OCI-LY7 (cell line): Measurements from ENCODE around the gene BCL2L15. TPM values are rescaled to one million over a fixed set of nuclear protein-coding genes. Genes with fewer than 3 reads are reported as not detected.

Experiments
- BruUV-seq: library from RNA; stranded (reverse); fragments of 400-500 nt; replicated peaks from 2 replicates; lab custom pipeline; 2021; lab: Mats Ljungman, UMichigan
- CTCF ChIA-PET: fragments of 300-600 bp; sonication (Branson Sonifier 250); formaldehyde crosslinking; loops from one replicate; lab custom pipeline; 2022; ENCODE audit warnings: antibody characterized with exemption; ENCODE audit not compliant: unreplicated experiment; lab: Charles Lee
- POLR2A ChIA-PET: fragments of 300-600 bp; sonication (Branson Sonifier 250); formaldehyde crosslinking; loops from one replicate; lab custom pipeline; 2022; ENCODE audit warnings: antibody characterized with exemption; lab: Charles Lee
- DNase-seq: peaks from one replicate; pipeline ENCODE4 v3.0.0-alpha.2; 2015; ENCODE audit warnings: low spot score
- H2AFZ ChIP-seq: fragments of 200-600 bp; sonication (generic), shearing (Covaris generic); 2 replicates; pipeline ENCODE4 v1.6.1; 2014; ENCODE audit warnings: mild to moderate bottlenecking, antibody characterized with exemption, low read length, moderate library complexity
- H3K27ac ChIP-seq: fragments of 200-600 bp; sonication (generic); 2 replicates; pipeline ENCODE4 v1.5.1; 2014; ENCODE audit warnings: mixed run types, low read depth, mild to moderate bottlenecking, moderate library complexity, low read length, inconsistent platforms; ENCODE audit not compliant: poor library complexity, severe bottlenecking
- H3K36me3 ChIP-seq: fragments of 200-600 bp; sonication (generic); 2 replicates; pipeline ENCODE4 v1.6.1; 2014; ENCODE audit warnings: mild to moderate bottlenecking, antibody characterized with exemption, low read length, moderate library complexity, mixed read lengths; ENCODE audit not compliant: insufficient read depth
- H3K4me1 ChIP-seq: fragments of 200-600 bp; sonication (generic); 2 replicates; pipeline ENCODE4 v1.5.1; 2014; ENCODE audit warnings: mild to moderate bottlenecking, low read length; ENCODE audit not compliant: insufficient read depth, poor library complexity, severe bottlenecking
- H3K4me2 ChIP-seq: fragments of 200-600 bp; sonication (generic); 2 replicates; pipeline ENCODE4 v1.6.1; 2014; ENCODE audit warnings: mild to moderate bottlenecking, low read length
- H3K4me3 ChIP-seq: fragments of 200-600 bp; sonication (generic); 2 replicates; pipeline ENCODE4 v1.5.1; 2014; ENCODE audit warnings: mild to moderate bottlenecking, low read depth, low read length; ENCODE audit not compliant: poor library complexity, severe bottlenecking
- H3K79me2 ChIP-seq: fragments of 200-600 bp; sonication (generic); 2 replicates; pipeline ENCODE4 v1.6.1; 2016; ENCODE audit warnings: low read depth, mild to moderate bottlenecking, low read length, moderate library complexity, mixed read lengths; ENCODE audit not compliant: insufficient read depth
- H3K9me2 ChIP-seq: fragments of 200-600 bp; sonication (generic); 2 replicates; pipeline ENCODE4 v1.6.1; 2016; ENCODE audit warnings: mild to moderate bottlenecking, low read length, mixed read lengths; ENCODE audit not compliant: insufficient read depth
- H3K9me3 ChIP-seq: fragments of 200-600 bp; sonication (generic); 2 replicates; pipeline ENCODE4 v1.6.1; 2014; ENCODE audit warnings: mild to moderate bottlenecking, mixed run types, low read length, mixed read lengths
- H4K20me1 ChIP-seq: fragments of 200-600 bp; sonication (generic); 2 replicates; pipeline ENCODE4 v1.6.1; 2014; ENCODE audit warnings: mild to moderate bottlenecking, antibody characterized with exemption, low read length, moderate library complexity, mixed read lengths; ENCODE audit not compliant: insufficient read depth
- EZH2phosphoT487 ChIP-seq: fragments of 200-600 bp; sonication (generic); IDR thresholded peaks from 2 replicates; pipeline ENCODE4 v1.6.1; 2018; ENCODE audit warnings: low read depth, borderline replicate concordance, mild to moderate bottlenecking, mixed run types, antibody characterized with exemption, low read length, moderate library complexity, mixed read lengths
- intact Hi-C: fragments of 100-400 bp; cut with micrococcal nuclease; formaldehyde crosslinking; loops from one replicate; pipeline ENCODE4 v1.10.0; 2022; ENCODE audit not compliant: unreplicated experiment
- total RNA-seq, 2 experiments: library from RNA; depleted of rRNA in 1 of 2; stranded (reverse); fragments of >200 nt in 1 of 2; shearing (Covaris generic) in 1 of 2; gene quantifications; 2 replicates each; pipeline ENCODE4 v1.2.3, GENCODE V29; 2014 to 2022
- TF ChIP-seq, protein P1 (sequence below): fragments of 200-600 bp; sonication (generic); conservative IDR thresholded peaks from 2 replicates; pipeline ENCODE4 v1.5.1; 2014; ENCODE audit warnings: mild to moderate bottlenecking, antibody characterized with exemption, low read length, moderate library complexity, mixed read lengths

BCL2L15 gene
- total RNA-seq, 2 experiments from 2014 or later = 0.82 to 1.1 TPM

DNA sequence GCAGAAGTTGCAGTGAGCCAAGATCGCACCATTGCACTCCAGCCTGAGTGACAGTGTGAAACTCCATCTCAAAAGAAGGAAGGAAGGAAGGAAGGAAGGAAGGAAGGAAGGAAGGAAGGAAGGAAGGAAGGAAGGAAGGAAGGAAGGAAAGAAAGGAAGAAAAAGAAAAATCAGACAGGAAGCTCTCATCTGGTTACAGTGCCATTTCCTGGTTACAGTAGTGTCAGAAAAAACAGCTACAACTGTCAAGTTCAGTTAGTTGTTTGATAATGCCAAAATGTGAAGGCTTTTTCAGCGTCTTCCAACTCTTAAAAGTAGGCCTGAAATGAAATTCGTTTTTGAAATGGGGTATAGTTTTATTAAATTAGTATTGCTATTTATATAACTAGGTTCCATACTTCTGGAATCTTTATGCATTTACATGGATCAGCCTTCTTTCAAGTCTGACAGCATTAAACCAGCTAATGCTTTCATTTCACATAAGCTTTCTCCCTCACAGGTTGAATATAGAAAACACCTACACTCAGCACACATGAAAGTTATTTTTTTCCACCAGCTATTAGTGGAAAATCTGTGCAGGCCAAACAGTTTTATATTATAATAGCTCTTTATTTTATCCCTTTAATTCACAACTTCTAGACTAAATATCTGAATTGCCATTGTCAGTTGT, 37.1 kb downstream of the BCL2L15 start:
- H3K9me3 ChIP-seq = peaks cover 14% of the 10 kb centered on the region; the same call in 1 of the 2 replicates
- no peak overlapping the region for H2AFZ ChIP-seq
- no peaks in the 10 kb centered on the region for H3K79me2 ChIP-seq
- BruUV-seq = no TSS peak
- H3K4me2 ChIP-seq = no peak overlapping the region
- H3K9me2 ChIP-seq = no peaks in the 10 kb centered on the region
- H3K4me3 ChIP-seq = no peak overlapping the region
- ChIA-PET POLR2A (interaction anchor here (0.6 to 1.4 kb wide), 5 partner anchors 10 to 102 kb away, joined by 3 to 12 read pairs (median 3); no protein-coding TSS in a partner anchor), CTCF (no interaction called here)
- H3K4me1 ChIP-seq = no peaks in the 10 kb centered on the region
- H4K20me1 ChIP-seq = no peaks in the 10 kb centered on the region
- intact Hi-C loops = no loop called here
- no peak overlapping the region for H3K27ac ChIP-seq
- no peak for TF ChIP-seq EZH2phosphoT487
- TF ChIP-seq, protein P1, sequence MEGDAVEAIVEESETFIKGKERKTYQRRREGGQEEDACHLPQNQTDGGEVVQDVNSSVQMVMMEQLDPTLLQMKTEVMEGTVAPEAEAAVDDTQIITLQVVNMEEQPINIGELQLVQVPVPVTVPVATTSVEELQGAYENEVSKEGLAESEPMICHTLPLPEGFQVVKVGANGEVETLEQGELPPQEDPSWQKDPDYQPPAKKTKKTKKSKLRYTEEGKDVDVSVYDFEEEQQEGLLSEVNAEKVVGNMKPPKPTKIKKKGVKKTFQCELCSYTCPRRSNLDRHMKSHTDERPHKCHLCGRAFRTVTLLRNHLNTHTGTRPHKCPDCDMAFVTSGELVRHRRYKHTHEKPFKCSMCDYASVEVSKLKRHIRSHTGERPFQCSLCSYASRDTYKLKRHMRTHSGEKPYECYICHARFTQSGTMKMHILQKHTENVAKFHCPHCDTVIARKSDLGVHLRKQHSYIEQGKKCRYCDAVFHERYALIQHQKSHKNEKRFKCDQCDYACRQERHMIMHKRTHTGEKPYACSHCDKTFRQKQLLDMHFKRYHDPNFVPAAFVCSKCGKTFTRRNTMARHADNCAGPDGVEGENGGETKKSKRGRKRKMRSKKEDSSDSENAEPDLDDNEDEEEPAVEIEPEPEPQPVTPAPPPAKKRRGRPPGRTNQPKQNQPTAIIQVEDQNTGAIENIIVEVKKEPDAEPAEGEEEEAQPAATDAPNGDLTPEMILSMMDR = no peak
- no peak for DNase-seq
- peaks cover 91% of the 10 kb centered on the region for H3K36me3 ChIP-seq

DNA sequence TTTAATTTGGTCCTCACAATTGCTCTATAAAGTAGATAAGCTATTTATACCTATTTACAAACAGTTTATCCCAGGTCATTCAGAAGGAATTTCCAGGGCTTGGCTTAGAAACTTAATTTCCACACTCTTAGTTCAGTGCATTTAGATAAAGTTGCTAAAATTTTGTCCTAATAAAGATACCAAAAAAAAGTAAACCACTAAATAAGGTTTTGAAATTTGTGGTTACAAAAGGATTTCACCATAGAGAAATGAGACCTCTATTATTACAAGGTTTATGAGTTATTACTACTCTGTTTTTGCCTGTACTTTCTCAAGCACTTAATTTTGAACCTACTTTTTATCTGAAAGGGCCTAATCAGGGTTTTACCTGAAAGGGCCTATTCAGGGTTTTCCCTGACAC, 38.3 kb downstream of the BCL2L15 start:
- H3K4me1 ChIP-seq = no peaks in the 10 kb centered on the region
- H3K9me2 ChIP-seq = no peaks in the 10 kb centered on the region
- DNase-seq = no peak
- H3K4me3 ChIP-seq = no peak overlapping the region
- no peaks in the 10 kb centered on the region for H3K79me2 ChIP-seq
- intact Hi-C loops = no loop called here
- POLR2A ChIA-PET = no interaction called here
- no peak for TF ChIP-seq EZH2phosphoT487
- CTCF ChIA-PET = no interaction called here
- H3K27ac ChIP-seq = no peak overlapping the region
- peaks cover 91% of the 10 kb centered on the region for H3K36me3 ChIP-seq
- no TSS peak for BruUV-seq
- H4K20me1 ChIP-seq = no peaks in the 10 kb centered on the region
- H3K9me3 ChIP-seq = peaks cover 14% of the 10 kb centered on the region; the same call in 1 of the 2 replicates
- H2AFZ ChIP-seq = no peak overlapping the region
- no peak overlapping the region for H3K4me2 ChIP-seq

DNA sequence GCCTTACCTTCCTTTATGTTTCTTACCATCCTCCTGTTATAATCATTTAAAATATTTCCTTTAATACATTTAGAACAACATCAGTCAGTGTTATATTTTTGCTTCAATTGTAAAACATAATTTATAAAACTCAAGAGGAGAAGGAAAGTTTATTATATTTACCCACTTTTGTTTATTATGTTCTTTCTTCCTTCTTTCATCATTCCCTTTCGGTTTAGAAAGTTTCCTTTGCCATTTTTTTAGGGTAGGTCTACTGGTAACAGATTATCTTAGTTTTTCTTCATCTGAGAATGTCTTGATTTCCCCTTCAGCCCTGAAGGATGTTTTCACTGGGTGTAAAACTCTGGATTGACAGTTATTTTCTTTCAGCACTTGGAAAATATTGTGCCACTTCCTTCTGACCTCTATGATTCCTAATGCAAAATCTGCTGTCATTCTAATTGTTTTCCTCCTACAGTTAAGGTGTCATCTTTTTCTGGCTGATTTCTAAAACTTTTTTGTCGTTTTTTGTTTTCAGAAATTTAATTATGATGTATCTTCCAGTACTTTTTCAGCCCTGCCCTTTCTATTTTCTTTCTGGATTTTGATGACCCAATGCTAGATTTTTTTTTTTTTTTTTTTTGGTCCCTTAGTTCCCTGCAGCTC, 40.9 kb downstream of the BCL2L15 start:
- no peaks in the 10 kb centered on the region for H4K20me1 ChIP-seq
- H3K9me3 ChIP-seq = peaks cover 14% of the 10 kb centered on the region; the same call in 1 of the 2 replicates
- H3K9me2 ChIP-seq = no peaks in the 10 kb centered on the region
- TF ChIP-seq EZH2phosphoT487 = no peak
- TF ChIP-seq, protein P1 = no peak
- H3K27ac ChIP-seq = no peak overlapping the region
- no peaks in the 10 kb centered on the region for H3K79me2 ChIP-seq
- intact Hi-C loops = no loop called here
- H3K36me3 ChIP-seq = peaks cover 96% of the 10 kb centered on the region
- H3K4me3 ChIP-seq = no peak overlapping the region
- no peak for DNase-seq
- no peaks in the 10 kb centered on the region for H3K4me1 ChIP-seq
- H3K4me2 ChIP-seq = no peak overlapping the region
- H2AFZ ChIP-seq = no peak overlapping the region
- POLR2A ChIA-PET = no interaction called here
- CTCF ChIA-PET = no interaction called here
- BruUV-seq = TSS peak; percentile 43
